SK-N-SH (cell line): ENCODE data around the gene ACLY. TPM values are rescaled to one million over a fixed set of nuclear protein-coding genes. Genes with fewer than 3 reads are reported as not detected.

Experiments used
- CTCF ChIA-PET: fragments of 300-600, 350-600 bp; formaldehyde crosslinking; extraction: SDS; loops from one replicate; lab custom pipeline; 2021; lab: Yijun Ruan, JAX
- POLR2A ChIA-PET: fragments of 350-600 bp; sonication (Branson Sonifier 250); formaldehyde crosslinking; extraction: SDS; loops from one replicate; lab custom pipeline; 2020; ENCODE audit warnings: antibody characterized with exemption, inconsistent platforms; lab: Yijun Ruan, JAX
- DNase-seq: peaks from one replicate; pipeline ENCODE4 v3.0.0; 2012
- H2AFZ ChIP-seq: fragments of 200-600 bp; sonication (generic); 2 replicates; pipeline ENCODE4 v1.8.1; 2016; ENCODE audit warnings: antibody characterized with exemption, mild to moderate bottlenecking, low read depth
- H3F3A ChIP-seq: fragments of 200-600 bp; sonication (generic); replicated peaks from 2 replicates; pipeline ENCODE3; 2016; ENCODE audit warnings: antibody characterized with exemption, mild to moderate bottlenecking; ENCODE audit not compliant: insufficient read depth
- H3K27ac ChIP-seq, 2 experiments: fragments of 200-500 bp in 1 of 2; fragments of 200-600 bp in 1 of 2; sonication (Bioruptor generic) in 1 of 2; sonication (generic), shearing (Covaris generic) in 1 of 2; 2 replicates each; pipeline versions ENCODE4 v1.5.1 to v1.6.1; 2014 to 2016; ENCODE audit warnings: low read depth in 2 of 2, inconsistent platforms in 1 of 2, low read length in 1 of 2, mild to moderate bottlenecking in 1 of 2, mixed read lengths in 1 of 2
- H3K27me3 ChIP-seq: fragments of 200-600 bp; sonication (generic), shearing (Covaris generic); 2 replicates; pipeline ENCODE4 v1.6.1; 2016; ENCODE audit warnings: mixed run types; ENCODE audit not compliant: insufficient read depth
- H3K36me3 ChIP-seq, 2 experiments: fragments of 200-500 bp in 1 of 2; fragments of 200-600 bp in 1 of 2; sonication (Bioruptor generic) in 1 of 2; sonication (generic) in 1 of 2; replicated peaks in 1 of 2; 2 replicates each; pipeline versions ENCODE3 to v1.5.1; 2014 to 2016; ENCODE audit warnings: low read length in 1 of 2, mild to moderate bottlenecking in 1 of 2; ENCODE audit not compliant: insufficient read depth in 2 of 2, control insufficient read depth in 1 of 2
- H3K4me1 ChIP-seq, 2 experiments: fragments of 200-500 bp in 1 of 2; fragments of 200-600 bp in 1 of 2; sonication (Bioruptor generic) in 1 of 2; sonication (generic), shearing (Covaris generic) in 1 of 2; 2 replicates each; pipeline versions ENCODE4 v1.5.1 to v1.6.1; 2014 to 2016; ENCODE audit warnings: low read depth in 1 of 2, low read length in 1 of 2, mixed run types in 1 of 2; ENCODE audit not compliant: insufficient read depth in 2 of 2, control insufficient read depth in 1 of 2
- H3K4me2 ChIP-seq: fragments of 200-600 bp; sonication (generic), shearing (Covaris generic); 2 replicates; pipeline ENCODE4 v1.6.1; 2017; ENCODE audit warnings: mixed run types
- H3K4me3 ChIP-seq, 2 experiments: fragments of 200-500 bp in 1 of 2; fragments of 200-600 bp in 1 of 2; sonication (Bioruptor generic) in 1 of 2; sonication (generic), shearing (Covaris generic) in 1 of 2; 2 replicates each; pipeline versions ENCODE4 v1.5.1 to v1.8.1; 2014 to 2016; ENCODE audit warnings: low read depth in 2 of 2, inconsistent platforms in 1 of 2, low read length in 1 of 2, mild to moderate bottlenecking in 1 of 2, mixed read lengths in 1 of 2, moderate library complexity in 1 of 2
- H3K79me2 ChIP-seq: fragments of 200-600 bp; sonication (generic); 2 replicates; pipeline ENCODE4 v1.8.1; 2017; ENCODE audit warnings: mild to moderate bottlenecking; ENCODE audit not compliant: insufficient read depth
- H3K9ac ChIP-seq: fragments of 200-600 bp; sonication (generic); 2 replicates; pipeline ENCODE4 v1.6.1; 2017; ENCODE audit warnings: mixed run types
- H3K9me2 ChIP-seq: fragments of 200-600 bp; sonication (generic); 2 replicates; pipeline ENCODE4 v1.6.1; 2017; ENCODE audit warnings: mixed run types
- H3K9me3 ChIP-seq: fragments of 200-600 bp; sonication (generic); 2 replicates; pipeline ENCODE4 v1.6.1; 2017; ENCODE audit warnings: mixed run types, mild to moderate bottlenecking, moderate library complexity
- H4K20me1 ChIP-seq: fragments of 200-600 bp; sonication (generic); 2 replicates; pipeline ENCODE4 v1.6.1; 2017; ENCODE audit warnings: mild to moderate bottlenecking, mixed run types; ENCODE audit not compliant: insufficient read depth
- ELF1 ChIP-seq: IDR thresholded peaks from 2 replicates; pipeline ENCODE4 v1.4.0; 2012
- JUND ChIP-seq: IDR thresholded peaks from 2 replicates; pipeline ENCODE4 v1.4.0; 2012
- MEF2A ChIP-seq: IDR thresholded peaks from 2 replicates; pipeline ENCODE4 v1.4.0; 2012; ENCODE audit warnings: low read depth, borderline replicate concordance
- NRF1 ChIP-seq: IDR thresholded peaks from 2 replicates; pipeline ENCODE4 v1.6.1; 2012; ENCODE audit warnings: low read depth, mild to moderate bottlenecking, low read length
- RAD21 ChIP-seq: IDR thresholded peaks from 2 replicates; pipeline ENCODE4 v1.6.1; 2012; ENCODE audit warnings: mild to moderate bottlenecking, low read length
- RCOR1 ChIP-seq: fragments of 150-350 bp; IDR thresholded peaks from 2 replicates; pipeline ENCODE4 v1.6.1; 2017; ENCODE audit warnings: antibody characterized with exemption, low read length
- RFX5 ChIP-seq: IDR thresholded peaks from 2 replicates; pipeline ENCODE4 v1.6.1; 2012; ENCODE audit warnings: mild to moderate bottlenecking, improper control_type of control experiment, low read length
- RXRA ChIP-seq: IDR thresholded peaks from 2 replicates; pipeline ENCODE4 v1.4.0; 2012; ENCODE audit warnings: low read depth, mild to moderate bottlenecking, borderline replicate concordance
- SIN3A ChIP-seq: IDR thresholded peaks from 2 replicates; pipeline ENCODE4 v1.6.1; 2012; ENCODE audit warnings: low read depth, mild to moderate bottlenecking, low read length, moderate library complexity, borderline replicate concordance
- SMC3 ChIP-seq: IDR thresholded peaks from 2 replicates; pipeline ENCODE4 v1.6.1; 2012; ENCODE audit warnings: low read depth, low read length, improper control_type of control experiment
- USF2 ChIP-seq: fragments of 150-350 bp; IDR thresholded peaks from 2 replicates; pipeline ENCODE4 v1.6.1; 2017; ENCODE audit warnings: antibody characterized with exemption, low read length, low read depth, borderline replicate concordance
- ZBTB33 ChIP-seq: IDR thresholded peaks from 2 replicates; pipeline ENCODE4 v1.4.0; 2012; ENCODE audit warnings: low read depth, borderline replicate concordance
- WGBS: methylation state at CpG from one replicate; pipeline ENCODE4 v1.1.6; 2017; ENCODE audit warnings: low lambda C conversion rate; 5-methylcytosine and 5-hydroxymethylcytosine counted together
- polyA plus RNA-seq, 3 experiments: library from polyadenylated mRNA; depleted of rRNA; stranded (reverse); fragments of >200 nt; gene quantifications; 2 replicates each; pipeline ENCODE4 v1.2.3, GENCODE V29; 2012
- small RNA-seq, 7 experiments: library from RNA; depleted of rRNA; stranded (forward); fragments of <200 nt; gene quantifications; one replicate each; pipeline ENCODE3, GENCODE V24; 2012
- TF ChIP-seq, protein P1 (sequence below): IDR thresholded peaks from 2 replicates; pipeline ENCODE4 v1.4.0; 2012; ENCODE audit warnings: low read depth, borderline replicate concordance

The ACLY gene
- polyA plus RNA-seq, 1 of the 3 experiments (the other 2 are of a cell fraction): 163 TPM

GRCh38 chr17:41818024-41818423 lies 100.7 kb downstream of the ACLY start:
- peaks cover 3 to 23% of the 10 kb centered on the region in 2 experiments for H3K36me3 ChIP-seq
- CTCF ChIA-PET: interaction anchor here (1.2 to 1.7 kb wide), 2 partner anchors 16 to 17 kb away, joined by 3 to 4 read pairs; no protein-coding TSS in a partner anchor
- peaks cover 43% of the 10 kb centered on the region for H3K79me2 ChIP-seq
- no peak overlapping the region for H3K4me3 ChIP-seq
- no peaks in the 10 kb centered on the region for H3K9me3 ChIP-seq
- POLR2A ChIA-PET: no interaction called here
- peaks cover 8% of the 10 kb centered on the region; the same call in 1 of the 2 replicates for H4K20me1 ChIP-seq
- peaks cover 3 to 10% of the 10 kb centered on the region in 2 experiments; a peak in 1 of 4 replicates for H3K4me1 ChIP-seq
- 99% methylated on average over 14 of the region's 20 CpGs for WGBS
- H3K9me2 ChIP-seq: no peaks in the 10 kb centered on the region
- no peaks in the 10 kb centered on the region for H3K27me3 ChIP-seq
- no peak overlapping the region for H3K9ac ChIP-seq
- H2AFZ ChIP-seq: no peak overlapping the region
- H3K27ac ChIP-seq: no peak overlapping the region
- H3F3A ChIP-seq: peaks cover 3% of the 10 kb centered on the region
- TF ChIP-seq RFX5: no peak
- no peak for TF ChIP-seq RAD21
- no peak for TF ChIP-seq NRF1
- TF ChIP-seq, protein P1, sequence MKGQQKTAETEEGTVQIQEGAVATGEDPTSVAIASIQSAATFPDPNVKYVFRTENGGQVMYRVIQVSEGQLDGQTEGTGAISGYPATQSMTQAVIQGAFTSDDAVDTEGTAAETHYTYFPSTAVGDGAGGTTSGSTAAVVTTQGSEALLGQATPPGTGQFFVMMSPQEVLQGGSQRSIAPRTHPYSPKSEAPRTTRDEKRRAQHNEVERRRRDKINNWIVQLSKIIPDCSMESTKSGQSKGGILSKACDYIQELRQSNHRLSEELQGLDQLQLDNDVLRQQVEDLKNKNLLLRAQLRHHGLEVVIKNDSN: no peak
- no peak for TF ChIP-seq ELF1
- TF ChIP-seq SIN3A: no peak
- TF ChIP-seq RXRA: no peak
- TF ChIP-seq SMC3: no peak
- TF ChIP-seq USF2: no peak
- TF ChIP-seq JUND: no peak
- TF ChIP-seq ZBTB33: no peak
- no peak for TF ChIP-seq MEF2A
- no peak for TF ChIP-seq RCOR1
- DNase-seq: no peak
- H3K4me2 ChIP-seq: no peak overlapping the region

Small RNA genes lying within 50 kb of the gene (small RNA-seq; reads per million reads assigned to genes)
- 0 reads per million in 7 experiments for gene AC125257.2

Other genes starting within 250 kb of the ACLY start
- gene EIF1, start 230.1 kb downstream of the ACLY start, polyA plus RNA-seq (2012; rRNA removed): 300 and 336 TPM in 2 replicates
- not detected in 2 replicates for gene GAST, start 206.6 kb downstream of the ACLY start, polyA plus RNA-seq (2012; rRNA removed)
- gene HAP1, start 184.3 kb downstream of the ACLY start, polyA plus RNA-seq (2012; rRNA removed): 0.16 and 0.18 TPM in 2 replicates
- gene JUP, start 132.2 kb downstream of the ACLY start, polyA plus RNA-seq (2012; rRNA removed): 9.3 and 13.0 TPM in 2 replicates
- gene P3H4, start 107.0 kb downstream of the ACLY start, polyA plus RNA-seq (2012; rRNA removed): 55.5 and 88.3 TPM in 2 replicates
- gene FKBP10, start 105.9 kb downstream of the ACLY start, polyA plus RNA-seq (2012; rRNA removed): 360 and 377 TPM in 2 replicates
- 87.4 and 98.0 TPM in 2 replicates for gene NT5C3B, start 82.7 kb downstream of the ACLY start, polyA plus RNA-seq (2012; rRNA removed)
- gene KLHL10, start 81.1 kb downstream of the ACLY start, polyA plus RNA-seq (2012; rRNA removed): 0.02 and 0.03 TPM in 2 replicates
- gene KLHL11, start 53.5 kb downstream of the ACLY start, polyA plus RNA-seq (2012; rRNA removed): 2.6 and 3.0 TPM in 2 replicates
- gene ODAD4, start 11.7 kb upstream of the ACLY start, polyA plus RNA-seq (2012; rRNA removed): 1.1 and 1.6 TPM in 2 replicates
- gene CNP, start 47.8 kb upstream of the ACLY start, polyA plus RNA-seq (2012; rRNA removed): 44.8 and 54.8 TPM in 2 replicates
- 38.8 and 48.5 TPM in 2 replicates for gene DNAJC7, start 98.5 kb upstream of the ACLY start, polyA plus RNA-seq (2012; rRNA removed)
- 89.8 and 91.8 TPM in 2 replicates for gene NKIRAS2, start 101.1 kb upstream of the ACLY start, polyA plus RNA-seq (2012; rRNA removed)
- gene C17orf113, start 131.7 kb upstream of the ACLY start, polyA plus RNA-seq (2012; rRNA removed): 0.44 and 0.52 TPM in 2 replicates
- 0.05 and 0.13 TPM in 2 replicates for gene ZNF385C, start 179.5 kb upstream of the ACLY start, polyA plus RNA-seq (2012; rRNA removed)
- 1.2 and 1.6 TPM in 2 replicates for gene DHX58, start 193.8 kb upstream of the ACLY start, polyA plus RNA-seq (2012; rRNA removed)
- gene KAT2A, start 202.4 kb upstream of the ACLY start, polyA plus RNA-seq (2012; rRNA removed): 45.1 and 58.6 TPM in 2 replicates
- 0.03 and 0.05 TPM in 2 replicates for gene HSPB9, start 203.9 kb upstream of the ACLY start, polyA plus RNA-seq (2012; rRNA removed)
- gene RAB5C, start 236.0 kb upstream of the ACLY start, polyA plus RNA-seq (2012; rRNA removed): 257 and 285 TPM in 2 replicates